ENCODE data around the gene SAMD15.

The SAMD15 gene

DNA sequence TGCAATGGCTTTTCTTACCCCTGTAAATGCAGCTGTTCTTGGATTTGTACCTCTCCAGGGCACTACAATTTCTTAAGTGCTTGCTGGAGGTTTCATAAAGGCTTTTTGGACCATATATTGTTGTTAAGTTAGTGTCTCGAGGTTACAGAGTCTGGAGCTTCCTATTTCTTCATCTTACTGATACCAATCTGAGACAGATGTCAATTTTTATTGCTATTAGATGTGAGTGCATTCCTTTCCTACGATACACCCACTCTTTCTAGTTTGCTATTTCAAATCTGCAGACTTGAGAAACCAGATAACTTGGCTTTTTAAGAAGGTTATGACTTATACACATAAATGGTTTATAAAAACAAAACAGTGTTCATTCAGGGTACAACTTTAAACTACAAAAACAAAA, 44.0 kb downstream of the SAMD15 start:
- TF ChIP-seq, protein P1, sequence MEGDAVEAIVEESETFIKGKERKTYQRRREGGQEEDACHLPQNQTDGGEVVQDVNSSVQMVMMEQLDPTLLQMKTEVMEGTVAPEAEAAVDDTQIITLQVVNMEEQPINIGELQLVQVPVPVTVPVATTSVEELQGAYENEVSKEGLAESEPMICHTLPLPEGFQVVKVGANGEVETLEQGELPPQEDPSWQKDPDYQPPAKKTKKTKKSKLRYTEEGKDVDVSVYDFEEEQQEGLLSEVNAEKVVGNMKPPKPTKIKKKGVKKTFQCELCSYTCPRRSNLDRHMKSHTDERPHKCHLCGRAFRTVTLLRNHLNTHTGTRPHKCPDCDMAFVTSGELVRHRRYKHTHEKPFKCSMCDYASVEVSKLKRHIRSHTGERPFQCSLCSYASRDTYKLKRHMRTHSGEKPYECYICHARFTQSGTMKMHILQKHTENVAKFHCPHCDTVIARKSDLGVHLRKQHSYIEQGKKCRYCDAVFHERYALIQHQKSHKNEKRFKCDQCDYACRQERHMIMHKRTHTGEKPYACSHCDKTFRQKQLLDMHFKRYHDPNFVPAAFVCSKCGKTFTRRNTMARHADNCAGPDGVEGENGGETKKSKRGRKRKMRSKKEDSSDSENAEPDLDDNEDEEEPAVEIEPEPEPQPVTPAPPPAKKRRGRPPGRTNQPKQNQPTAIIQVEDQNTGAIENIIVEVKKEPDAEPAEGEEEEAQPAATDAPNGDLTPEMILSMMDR (IDR thresholded peaks at IDR 0.05; ENCODE audit: borderline replicate concordance, insufficient read depth, low read depth, low read length), result no peak
- H3K4me3 ChIP-seq (ENCODE audit: low read depth, low read length), result no peak overlapping the region

DNA sequence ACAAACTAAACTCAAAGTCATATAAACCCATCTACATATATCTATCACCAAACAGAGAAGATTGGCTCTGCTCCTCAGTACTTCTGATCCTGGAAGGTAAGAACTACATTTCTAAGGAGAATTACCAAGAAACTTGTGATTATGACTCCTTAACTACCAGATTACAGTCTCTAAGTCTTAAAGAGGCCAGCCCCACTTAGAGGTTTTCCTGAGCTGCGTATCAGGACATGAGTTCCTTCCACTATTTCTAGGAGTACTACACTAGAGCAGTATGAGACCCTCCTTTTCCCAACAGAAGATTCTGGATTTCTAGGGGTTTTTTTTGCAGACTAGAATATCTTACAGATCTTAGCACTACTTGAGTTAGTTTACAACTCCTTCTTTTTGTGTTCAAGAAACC, 46.2 kb downstream of the SAMD15 start, which contains the start of gene NOXRED1:
Gene NOXRED1, minus strand, starts transcription at position 101 of the 400 bp plus-strand sequence. CDS start 634 bp downstream, outside the sequence.
- H3K4me3 ChIP-seq (ENCODE audit: low read depth, low read length), result no peak within 1 kb of the TSS
- TF ChIP-seq, protein P1 (IDR thresholded peaks at IDR 0.05; ENCODE audit: borderline replicate concordance, insufficient read depth, low read depth, low read length), result no peak

DNA sequence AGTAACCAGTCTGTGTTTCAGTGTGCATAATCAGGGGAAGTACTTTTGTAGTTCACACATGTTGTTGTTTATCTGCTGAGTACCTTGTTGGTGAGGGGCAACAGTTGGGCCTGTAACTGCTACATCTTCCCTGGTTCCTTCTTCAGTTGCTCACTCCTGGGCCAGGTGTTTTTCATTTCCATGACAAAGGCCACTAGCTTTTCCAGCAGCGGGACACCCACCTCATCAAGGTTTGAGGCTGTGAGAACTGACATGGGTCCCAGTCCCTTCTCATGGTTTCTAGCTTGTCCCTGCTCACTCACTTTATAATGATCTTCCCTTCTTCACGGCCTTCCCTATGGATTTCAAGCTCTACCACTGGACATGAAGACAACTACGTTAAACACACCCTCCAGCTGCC, 47.7 kb downstream of the SAMD15 start:
- TF ChIP-seq, protein P1 (IDR thresholded peaks at IDR 0.05; ENCODE audit: borderline replicate concordance, insufficient read depth, low read depth, low read length), result no peak
- H3K4me3 ChIP-seq (ENCODE audit: low read depth, low read length), result no peak overlapping the region

DNA sequence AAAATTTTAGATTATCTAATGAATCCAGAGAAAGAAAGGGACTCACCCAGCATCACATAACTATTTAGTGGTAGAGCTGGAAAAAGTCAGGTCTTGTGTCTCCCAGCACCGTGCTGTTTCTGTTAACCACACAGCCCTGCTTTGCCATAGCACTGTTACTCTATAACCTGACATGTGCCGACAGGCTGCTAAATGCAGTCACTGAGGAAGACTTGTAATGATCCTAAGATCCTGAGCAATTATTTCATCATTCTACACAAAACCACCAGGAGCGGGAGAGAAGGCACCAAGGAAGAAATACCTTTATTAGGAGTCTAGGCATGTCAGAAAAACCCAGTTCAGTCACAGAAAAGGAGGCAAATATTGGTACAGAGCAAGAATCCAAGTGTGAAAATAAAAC, 49.2 kb downstream of the SAMD15 start:
- TF ChIP-seq, protein P1 (IDR thresholded peaks at IDR 0.05; ENCODE audit: borderline replicate concordance, insufficient read depth, low read depth, low read length), result no peak
- no peak overlapping the region for H3K4me3 ChIP-seq (ENCODE audit: low read depth, low read length)

DNA sequence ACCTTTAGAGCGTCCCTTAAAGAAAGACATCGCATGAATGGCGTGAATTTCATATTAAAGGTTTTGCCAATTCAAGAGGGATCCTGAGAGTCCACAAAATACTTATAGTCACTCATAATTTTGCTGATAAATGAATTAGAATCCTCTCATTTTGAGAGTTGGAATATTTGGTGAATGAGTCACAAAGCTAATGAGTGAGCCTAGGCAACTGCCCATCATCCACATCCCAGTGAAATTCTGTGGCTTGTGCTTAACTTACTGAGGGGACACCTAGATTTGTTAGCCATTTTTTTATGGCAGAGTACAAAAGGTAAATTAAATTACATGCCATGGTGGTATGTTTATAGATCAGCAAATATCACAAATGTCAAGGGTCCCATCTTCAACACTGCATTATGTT, 58.9 kb downstream of the SAMD15 start:
- TF ChIP-seq, protein P1 (IDR thresholded peaks at IDR 0.05; ENCODE audit: borderline replicate concordance, insufficient read depth, low read depth, low read length), result no peak
- no peak overlapping the region for H3K4me3 ChIP-seq (ENCODE audit: low read depth, low read length)

DNA sequence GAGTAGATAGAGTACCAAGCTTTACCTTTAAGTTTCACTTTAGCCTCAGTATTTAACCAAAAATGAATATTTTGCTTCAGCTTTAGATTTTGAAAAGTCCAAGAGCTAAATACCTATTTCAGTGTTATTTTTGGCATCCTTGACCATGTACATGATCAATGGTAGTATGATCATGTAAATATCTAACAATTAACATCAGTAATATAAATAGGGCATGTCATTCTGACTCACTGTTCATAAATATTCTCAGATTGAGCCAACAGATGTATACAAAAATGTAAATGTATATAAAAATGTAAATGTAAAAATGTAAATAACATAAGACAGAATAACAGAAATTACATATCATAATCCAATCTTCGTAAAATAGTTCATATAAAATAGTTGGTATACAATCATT, 61.4 kb downstream of the SAMD15 start:
- H3K4me3 ChIP-seq (ENCODE audit: low read depth, low read length), result no peak overlapping the region
- TF ChIP-seq, protein P1 (IDR thresholded peaks at IDR 0.05; ENCODE audit: borderline replicate concordance, insufficient read depth, low read depth, low read length), result no peak

DNA sequence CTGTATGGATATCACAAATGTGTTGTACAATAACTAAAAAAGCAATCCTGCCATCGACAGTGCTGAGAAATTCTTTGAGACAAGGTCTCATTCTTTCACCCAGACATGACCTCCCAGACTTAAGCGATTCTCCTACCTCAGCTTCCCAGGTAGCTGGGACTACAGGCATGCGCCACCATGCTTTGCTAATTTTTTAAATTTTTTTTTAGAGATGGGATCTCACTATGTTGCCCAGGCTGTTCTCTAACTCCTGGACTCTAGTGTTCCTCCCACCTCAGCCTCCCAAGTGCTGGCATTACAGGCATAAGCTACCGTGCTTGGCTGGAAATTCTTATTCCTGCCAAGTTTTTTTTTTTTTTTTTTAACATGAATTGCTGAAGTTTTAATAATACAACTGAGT, 62.7 kb downstream of the SAMD15 start:
- TF ChIP-seq, protein P1 (IDR thresholded peaks at IDR 0.05; ENCODE audit: borderline replicate concordance, insufficient read depth, low read depth, low read length), result no peak

More for the DNA sequence above, 62.7 kb downstream of the SAMD15 start:
- no peak overlapping the region for H3K4me3 ChIP-seq (ENCODE audit: low read depth, low read length)

Measured in GM12875 (cell line).